ENCODE results near the gene TIGD2.

Gene TIGD2

GRCh38 chr4:89119166-89119565 lies 7.8 kb downstream of the TIGD2 start (continued):
- TF ChIP-seq PATZ1 (CRISPR knock-in tag; IDR thresholded peaks at IDR 0.05; ENCODE audit: borderline replicate concordance) (no peak), ZFP30 (CRISPR knock-in tag; IDR thresholded peaks at IDR 0.05) (no peak), ARNTL (CRISPR knock-in tag; IDR thresholded peaks at IDR 0.05; ENCODE audit: borderline replicate concordance, low read depth) (no peak)

GRCh38 chr4:89119836-89120235 lies 8.5 kb downstream of the TIGD2 start:
- ATAC-seq = no peak

GRCh38 chr4:89121387-89122068 lies 10.2 kb downstream of the TIGD2 start:
- no peak for ATAC-seq
- TF ChIP-seq ZNF565 (CRISPR knock-in tag; conservative IDR thresholded peaks at IDR 0.05; ENCODE audit: low read depth) (no peak), POU6F1 (CRISPR knock-in tag; IDR thresholded peaks at IDR 0.05; ENCODE audit: borderline replicate concordance, low read depth) (no peak), ZC3H10 (CRISPR knock-in tag; IDR thresholded peaks at IDR 0.05) (no peak), ZNF70 (CRISPR knock-in tag; IDR thresholded peaks at IDR 0.05) (no peak), TOX (CRISPR knock-in tag; IDR thresholded peaks at IDR 0.05; ENCODE audit: borderline replicate concordance) (no peak)

More at GRCh38 chr4:89119836-89120235, 8.5 kb downstream of the TIGD2 start:
- TF ChIP-seq ZFP3 (CRISPR knock-in tag; IDR thresholded peaks at IDR 0.05) = no peak
- TF ChIP-seq PATZ1 (CRISPR knock-in tag; IDR thresholded peaks at IDR 0.05; ENCODE audit: borderline replicate concordance) = no peak
- TF ChIP-seq SNAI2 (CRISPR knock-in tag; IDR thresholded peaks at IDR 0.05) = no peak
- no peak for TF ChIP-seq TCF4 (CRISPR knock-in tag; IDR thresholded peaks at IDR 0.05; ENCODE audit: borderline replicate concordance)
- no peak for TF ChIP-seq CSDC2 (CRISPR knock-in tag; IDR thresholded peaks at IDR 0.05)
- no peak for TF ChIP-seq GLIS3 (CRISPR knock-in tag; IDR thresholded peaks at IDR 0.05)
- TF ChIP-seq OSR1 (CRISPR knock-in tag; IDR thresholded peaks at IDR 0.05) = no peak
- TF ChIP-seq TOX (CRISPR knock-in tag; IDR thresholded peaks at IDR 0.05; ENCODE audit: borderline replicate concordance) = no peak
- TF ChIP-seq PPARA (CRISPR knock-in tag; IDR thresholded peaks at IDR 0.05; ENCODE audit: borderline replicate concordance) = no peak

GRCh38 chr4:89123451-89123851 lies 12.1 kb downstream of the TIGD2 start:
- no peak for TF ChIP-seq ZFP3 (CRISPR knock-in tag; IDR thresholded peaks at IDR 0.05)
- TF ChIP-seq PATZ1 (CRISPR knock-in tag; IDR thresholded peaks at IDR 0.05; ENCODE audit: borderline replicate concordance) = no peak
- no peak for TF ChIP-seq TOX (CRISPR knock-in tag; IDR thresholded peaks at IDR 0.05; ENCODE audit: borderline replicate concordance)
- TF ChIP-seq ZNF565 (CRISPR knock-in tag; conservative IDR thresholded peaks at IDR 0.05; ENCODE audit: low read depth) = no peak
- no peak for TF ChIP-seq TCF4 (CRISPR knock-in tag; IDR thresholded peaks at IDR 0.05; ENCODE audit: borderline replicate concordance)
- no peak for TF ChIP-seq OSR1 (CRISPR knock-in tag; IDR thresholded peaks at IDR 0.05)
- no peak for TF ChIP-seq CREB5 (CRISPR knock-in tag; IDR thresholded peaks at IDR 0.05; ENCODE audit: low read depth)
- no peak for TF ChIP-seq ZC3H10 (CRISPR knock-in tag; IDR thresholded peaks at IDR 0.05)
- ATAC-seq = no peak

All from SK-N-SH treated with all-trans-retinoic acid at 6 μM for 48 hours (cell line).